ENCODE measurements around the gene ANKDD1B. TPM values are rescaled to one million over a fixed set of nuclear protein-coding genes. Genes with fewer than 3 reads are reported as not detected.

ANKDD1B gene
- total RNA-seq, 1 experiment from 2014 or later: 0.10 TPM

- H3K36me3 ChIP-seq (ENCODE audit: control insufficient read depth, insufficient read depth, low read length): peaks cover 35% of the 10 kb centered on the region
- no peak overlapping the region for H3K27ac ChIP-seq (ENCODE audit: low read length)
- no TSS peak for BruUV-seq (replicated peaks)
- intact Hi-C loops (cut with micrococcal nuclease; ENCODE audit: unreplicated experiment): no loop called here
- no peaks in the 10 kb centered on the region for H3K9me3 ChIP-seq (ENCODE audit: control insufficient read depth, insufficient read depth, low read depth, low read length)
- POLR2A ChIA-PET: no interaction called here
- CTCF ChIA-PET: no interaction called here
- TF ChIP-seq SIN3A (IDR thresholded peaks at IDR 0.05; ENCODE audit: borderline replicate concordance, insufficient read depth, low read depth, low read length) (no peak), POLR2AphosphoS5 (IDR thresholded peaks at IDR 0.05; ENCODE audit: low read depth, low read length) (no peak), CTCF (IDR thresholded peaks at IDR 0.05) (no peak), REST (IDR thresholded peaks at IDR 0.05; ENCODE audit: insufficient read depth in 1 of 2, low read depth in 2 of 2, low read length in 1 of 2) (no peak), TCF7L2 (IDR thresholded peaks at IDR 0.05; ENCODE audit: low read depth, low read length) (no peak)
- no peaks in the 10 kb centered on the region for H3K4me1 ChIP-seq (ENCODE audit: control insufficient read depth, insufficient read depth, low read length)
- ATAC-seq (no peak), DNase-seq (ENCODE audit: low read depth, low spot score) (no peak)
- H3K27me3 ChIP-seq (ENCODE audit: control insufficient read depth, insufficient read depth, low read length): no peaks in the 10 kb centered on the region
- H3K4me3 ChIP-seq (ENCODE audit: low read depth in 2 of 2, low read length in 2 of 2): no peak overlapping the region
- in situ Hi-C loops (cut with HindIII; ENCODE audit: low pct_unique_long_range_greater_than_20kb, low sequenced_read_pairs): no loop called here
These were observed 75.2 kb downstream of the ANKDD1B start for GRCh38 chr5:75686480-75686879.

- H3K36me3 ChIP-seq (ENCODE audit: control insufficient read depth, insufficient read depth, low read length): peaks cover 53% of the 10 kb centered on the region
- POLR2A ChIA-PET: interaction anchor here (0.6 kb wide), 1 partner anchor 520 kb away, joined by 3 read pairs; no protein-coding TSS in a partner anchor
These were observed 79.4 kb downstream of the ANKDD1B start for GRCh38 chr5:75690669-75691068.

More at GRCh38 chr5:75690669-75691068, 79.4 kb downstream of the ANKDD1B start:
- no TSS peak for BruUV-seq (replicated peaks)
- ATAC-seq: no peak
- no peaks in the 10 kb centered on the region for H3K4me1 ChIP-seq (ENCODE audit: control insufficient read depth, insufficient read depth, low read length)
- no peak overlapping the region for H3K27ac ChIP-seq (ENCODE audit: low read length)
- no peak for TF ChIP-seq TCF7L2 (IDR thresholded peaks at IDR 0.05; ENCODE audit: low read depth, low read length)
- TF ChIP-seq REST (IDR thresholded peaks at IDR 0.05; ENCODE audit: insufficient read depth in 1 of 2, low read depth in 2 of 2, low read length in 1 of 2): no peak
- intact Hi-C loops (cut with micrococcal nuclease; ENCODE audit: unreplicated experiment) (no loop called here), in situ Hi-C loops (cut with HindIII; ENCODE audit: low pct_unique_long_range_greater_than_20kb, low sequenced_read_pairs) (no loop called here)
- no peak for DNase-seq (ENCODE audit: low read depth, low spot score)
- CTCF ChIA-PET: no interaction called here
- no peak overlapping the region for H3K4me3 ChIP-seq (ENCODE audit: low read depth in 2 of 2, low read length in 2 of 2)
- H3K9me3 ChIP-seq (ENCODE audit: control insufficient read depth, insufficient read depth, low read depth, low read length): no peaks in the 10 kb centered on the region
- no peaks in the 10 kb centered on the region for H3K27me3 ChIP-seq (ENCODE audit: control insufficient read depth, insufficient read depth, low read length)

Data from Panc1 (cell line).